Kidney epithelial cell (primary cell): ENCODE data around the gene RPA3. TPM values are rescaled to one million over a fixed set of nuclear protein-coding genes. Genes with fewer than 3 reads are reported as not detected.

ENCODE experiments used
- DNase-seq: peaks from one replicate; pipeline ENCODE4 v3.0.0-alpha.2; 2010; ENCODE audit warnings: low read depth
- H3K27me3 ChIP-seq: 2 replicates; pipeline ENCODE4 v1.6.0; 2011; ENCODE audit warnings: low read length; ENCODE audit not compliant: control insufficient read depth, insufficient read depth
- H3K36me3 ChIP-seq: 2 replicates; pipeline ENCODE4 v1.5.1; 2011; ENCODE audit warnings: low read length; ENCODE audit not compliant: control insufficient read depth, insufficient read depth
- H3K4me3 ChIP-seq: 2 replicates; pipeline ENCODE4 v1.5.1; 2011; ENCODE audit warnings: low read depth, mild to moderate bottlenecking, control low read depth, low read length
- total RNA-seq: library from RNA; depleted of rRNA; stranded (reverse); fragments of >200 nt; gene quantifications from 2 replicates; pipeline ENCODE4 v1.2.3, GENCODE V29; 2015
- TF ChIP-seq, protein P1 (sequence below): IDR thresholded peaks from 2 replicates; pipeline ENCODE4 v1.5.1; 2011; ENCODE audit warnings: mild to moderate bottlenecking, moderate library complexity, low read length, control low read depth, inconsistent platforms; ENCODE audit not compliant: insufficient read depth, poor library complexity, severe bottlenecking

RPA3 gene
- total RNA-seq = 21.2 and 22.2 TPM in 2 replicates

DNA sequence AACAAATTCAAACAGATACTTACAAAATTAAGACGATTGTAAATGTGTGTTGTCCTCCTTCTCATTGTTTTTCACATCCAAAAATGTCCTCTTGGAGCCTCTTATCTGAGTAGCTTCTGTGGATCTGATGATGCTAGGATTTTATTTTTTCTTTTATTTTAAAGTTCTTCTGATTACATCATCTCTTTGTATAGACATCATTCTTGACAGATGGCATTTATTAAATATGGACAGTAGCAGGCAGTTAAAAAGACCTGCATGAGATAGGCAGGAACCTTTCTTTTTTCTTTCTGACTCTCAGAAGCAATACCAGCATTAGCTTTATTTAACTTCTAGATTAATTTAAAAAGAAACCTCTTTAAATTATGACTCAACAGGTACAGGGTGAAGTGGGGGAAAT, at the start of gene RPA3:
Gene RPA3 (minus strand): TSS at position 116 of the 400 bp plus-strand sequence. CDS start 78,189 bp downstream, outside the sequence.
- no peak within 1 kb of the TSS for H3K4me3 ChIP-seq

DNA sequence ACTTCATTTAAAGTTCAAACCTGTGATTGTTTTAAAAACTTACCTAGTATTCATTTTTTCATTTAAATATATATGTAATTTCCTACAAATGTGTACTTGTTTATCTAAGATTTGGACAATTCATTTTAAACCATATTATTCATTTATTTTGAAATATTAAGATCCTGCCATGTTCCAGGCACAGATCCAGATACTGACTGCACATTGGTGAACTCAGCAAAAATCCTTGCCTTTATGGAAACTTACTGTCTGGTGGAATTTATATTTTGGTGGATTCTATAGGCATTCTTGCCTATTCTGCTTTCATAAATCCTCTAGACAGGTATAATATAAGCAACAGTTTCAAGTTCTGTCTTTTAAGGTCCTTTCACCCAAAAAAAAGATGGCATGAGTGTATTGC, 48.3 kb upstream of the RPA3 start:
- no peak for DNase-seq
- Histone ChIP-seq H3K36me3 (no peaks in the 10 kb centered on the region), H3K4me3 (no peak overlapping the region), H3K27me3 (no peaks in the 10 kb centered on the region)
- TF ChIP-seq, protein P1, sequence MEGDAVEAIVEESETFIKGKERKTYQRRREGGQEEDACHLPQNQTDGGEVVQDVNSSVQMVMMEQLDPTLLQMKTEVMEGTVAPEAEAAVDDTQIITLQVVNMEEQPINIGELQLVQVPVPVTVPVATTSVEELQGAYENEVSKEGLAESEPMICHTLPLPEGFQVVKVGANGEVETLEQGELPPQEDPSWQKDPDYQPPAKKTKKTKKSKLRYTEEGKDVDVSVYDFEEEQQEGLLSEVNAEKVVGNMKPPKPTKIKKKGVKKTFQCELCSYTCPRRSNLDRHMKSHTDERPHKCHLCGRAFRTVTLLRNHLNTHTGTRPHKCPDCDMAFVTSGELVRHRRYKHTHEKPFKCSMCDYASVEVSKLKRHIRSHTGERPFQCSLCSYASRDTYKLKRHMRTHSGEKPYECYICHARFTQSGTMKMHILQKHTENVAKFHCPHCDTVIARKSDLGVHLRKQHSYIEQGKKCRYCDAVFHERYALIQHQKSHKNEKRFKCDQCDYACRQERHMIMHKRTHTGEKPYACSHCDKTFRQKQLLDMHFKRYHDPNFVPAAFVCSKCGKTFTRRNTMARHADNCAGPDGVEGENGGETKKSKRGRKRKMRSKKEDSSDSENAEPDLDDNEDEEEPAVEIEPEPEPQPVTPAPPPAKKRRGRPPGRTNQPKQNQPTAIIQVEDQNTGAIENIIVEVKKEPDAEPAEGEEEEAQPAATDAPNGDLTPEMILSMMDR = no peak

More for the DNA sequence above, at the start of gene RPA3:
- no peaks in the 10 kb centered on the region for H3K36me3 ChIP-seq
- no peak for DNase-seq
- TF ChIP-seq, protein P1 = no peak
- no peaks in the 10 kb centered on the region for H3K27me3 ChIP-seq

DNA sequence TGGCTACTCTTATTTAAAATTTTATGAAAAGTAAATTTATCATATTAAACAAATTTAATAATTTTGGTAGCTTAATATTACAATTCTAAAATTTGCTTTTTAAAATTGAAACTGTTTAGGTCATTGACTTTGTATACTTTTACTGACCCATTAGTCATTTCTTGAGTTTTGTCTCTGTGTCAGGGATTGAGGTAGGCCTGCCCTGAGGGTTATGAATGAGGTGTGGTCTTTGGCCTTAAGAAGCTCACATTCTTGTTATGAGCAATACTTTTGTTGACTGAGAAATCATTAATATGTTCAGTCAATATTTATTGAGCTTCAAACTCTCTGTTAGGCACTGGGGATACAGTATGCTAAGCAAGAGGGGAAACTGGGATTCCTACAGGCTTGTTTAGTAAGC, 47.0 kb upstream of the RPA3 start:
- no peaks in the 10 kb centered on the region for H3K36me3 ChIP-seq
- DNase-seq = no peak
- TF ChIP-seq, protein P1 = no peak
- no peaks in the 10 kb centered on the region for H3K27me3 ChIP-seq
- no peak overlapping the region for H3K4me3 ChIP-seq

DNA sequence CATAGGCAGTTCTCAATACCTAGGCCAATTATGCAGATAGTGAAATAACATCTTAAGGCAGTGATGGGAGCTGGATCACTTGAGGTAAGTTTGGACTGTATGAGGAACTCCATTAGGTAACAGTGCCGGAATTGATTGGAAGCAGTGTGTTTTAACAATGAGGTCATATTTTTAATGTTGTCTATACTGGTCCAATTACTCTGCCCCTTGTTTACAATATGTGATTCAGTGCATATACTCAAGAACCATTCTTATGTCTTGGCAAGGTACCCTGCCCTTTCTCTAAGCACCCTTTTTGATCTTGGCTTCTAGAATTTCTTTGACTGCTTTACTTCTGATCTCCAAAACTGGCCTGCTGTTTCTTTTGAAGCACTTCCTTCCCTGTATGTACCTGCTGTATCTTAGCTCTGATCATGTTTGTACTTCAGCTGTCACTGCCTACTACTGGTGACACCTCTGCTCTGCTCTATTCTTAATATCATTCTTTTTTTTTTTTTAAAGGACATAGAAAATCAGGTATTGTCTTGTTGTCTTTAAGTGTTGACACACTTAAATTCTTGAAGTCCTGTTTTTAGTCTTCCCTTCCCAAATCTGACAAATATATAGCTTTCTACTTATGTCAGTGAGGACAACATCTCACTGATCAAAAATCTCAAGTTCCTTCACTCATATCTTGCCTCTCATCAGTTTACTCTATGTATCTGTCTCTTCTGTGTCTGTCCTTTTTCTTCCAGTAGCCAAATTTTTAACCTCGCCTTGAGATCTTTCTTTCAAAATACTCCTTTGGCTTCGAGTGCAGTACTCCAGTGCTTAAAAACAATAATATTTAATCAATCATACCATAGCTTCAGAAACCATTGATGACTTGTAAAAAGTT, 46.4 kb upstream of the RPA3 start:
- no peak overlapping the region for H3K4me3 ChIP-seq
- no peak for DNase-seq
- TF ChIP-seq, protein P1 = no peak
- H3K27me3 ChIP-seq = no peaks in the 10 kb centered on the region
- no peaks in the 10 kb centered on the region for H3K36me3 ChIP-seq

DNA sequence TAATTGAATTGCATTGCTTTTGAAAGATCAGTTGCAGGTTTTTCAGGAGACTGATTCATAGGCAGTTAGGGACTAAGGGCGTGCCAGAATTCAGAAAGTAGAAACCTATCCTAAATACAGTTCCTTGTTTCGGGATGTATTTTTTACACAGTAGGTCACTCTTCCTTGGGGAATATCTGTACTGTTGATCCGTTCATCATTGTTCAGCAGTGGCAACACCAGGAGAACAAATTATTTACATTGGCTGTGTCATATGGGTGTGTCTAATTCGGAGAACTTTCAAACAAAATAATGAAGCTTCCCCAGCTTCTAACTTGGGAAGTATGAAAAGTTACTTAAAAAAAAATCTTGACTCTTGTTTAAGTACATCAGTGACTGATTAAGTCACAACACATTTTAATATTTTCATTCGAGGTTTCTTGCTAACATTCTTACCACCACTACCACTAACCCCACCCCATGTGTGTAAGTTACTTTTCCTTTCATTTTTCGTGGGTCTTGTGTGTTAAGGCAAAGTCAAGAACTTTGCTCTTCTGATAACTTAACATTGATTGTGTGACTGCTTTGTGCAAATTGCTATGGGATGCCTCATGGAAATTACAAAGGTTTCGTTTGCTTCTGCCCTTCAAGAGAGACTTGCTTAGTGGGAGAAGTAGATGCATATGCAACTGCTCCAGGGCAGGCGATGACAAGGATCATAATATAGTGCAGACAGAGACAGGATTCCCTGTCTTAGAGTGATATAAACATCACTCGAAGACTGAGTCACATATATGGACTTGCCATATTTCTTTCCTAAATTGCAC, 43.8 kb upstream of the RPA3 start:
- Histone ChIP-seq H3K36me3 (no peaks in the 10 kb centered on the region), H3K27me3 (no peaks in the 10 kb centered on the region), H3K4me3 (no peak overlapping the region)
- TF ChIP-seq, protein P1 = no peak
- DNase-seq = no peak
